Heart left ventricle (tissue), 13 donors: ENCODE measurements around the gene FAM53B.

Experiments used
- POLR2A ChIP-seq, 2 donors: fragments of 450-650 bp; IDR thresholded peaks; one replicate each; pipeline ENCODE4 v1.6.1; 2017; ENCODE audit warnings: antibody characterized with exemption in 2 of 2, mild to moderate bottlenecking in 2 of 2, moderate library complexity in 2 of 2
- TF ChIP-seq, protein P1 (sequence below), 12 donors: fragments of 200-600 bp; sonication (generic) in 4 of 12; IDR thresholded peaks; one replicate each; pipeline versions ENCODE4 v1.5.0 to v1.8.0; 2018 to 2022; ENCODE audit warnings: antibody characterized with exemption in 12 of 12, mild to moderate bottlenecking in 5 of 12
- donor health status: ischemic (EF 13 %, LVEDD 7.1; RV severe dilation, severe dysfunction).
- donor health status: DM: no; HTN: yes; CAD: no.
- donor health status: DM: no; HTN: no; CAD: no.
- donor health status: ischemic (EF 25% LVEDD 6.9; RV normal size, moderate dysfunction).
- donor health status: ischemic (EF 25% LVEDD 5.7; RV mildly dilated, moderate dysfunction).
- donor health status: ischemic (EF 35%, LVEDD 5.7; RV mildly dilated, moderate dysfunction).
- donor health status: nonischemic (EF 11% LVEDD 7.7; RV severe dilation, severe dysfunction).
- donor health status: DM: yes; HTN: yes; CAD: no.
- donor health status: PGD.
- donor health status: ischemic (EF 29% LVEDD 5.4; RV normal size, mild dysfunction).
- donor health status: nonischemic (EF 23%, LVEDD 6.1; RV moderate dilation, normal function).

DNA sequence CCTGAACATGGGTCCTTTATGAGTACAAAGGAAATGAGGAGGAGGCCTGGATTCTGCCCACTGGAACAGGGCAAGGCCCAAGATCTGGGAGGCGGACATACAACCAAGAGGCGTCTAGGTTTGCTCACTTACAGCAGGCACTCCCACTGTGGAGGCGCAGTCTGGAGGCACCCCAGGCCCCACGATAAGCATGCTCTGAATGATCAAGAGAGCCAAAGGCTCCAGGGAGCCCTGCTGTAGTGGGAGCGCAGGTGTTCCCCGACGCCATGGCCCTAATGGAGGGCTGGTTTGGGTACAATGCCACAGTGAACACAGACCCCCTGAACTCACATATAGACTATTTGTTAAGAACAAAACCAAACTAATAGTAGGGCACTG lies 88.1 kb downstream of the FAM53B start:
- no peak for TF ChIP-seq POLR2A (IDR thresholded peaks at IDR 0.05)
- TF ChIP-seq, protein P1, sequence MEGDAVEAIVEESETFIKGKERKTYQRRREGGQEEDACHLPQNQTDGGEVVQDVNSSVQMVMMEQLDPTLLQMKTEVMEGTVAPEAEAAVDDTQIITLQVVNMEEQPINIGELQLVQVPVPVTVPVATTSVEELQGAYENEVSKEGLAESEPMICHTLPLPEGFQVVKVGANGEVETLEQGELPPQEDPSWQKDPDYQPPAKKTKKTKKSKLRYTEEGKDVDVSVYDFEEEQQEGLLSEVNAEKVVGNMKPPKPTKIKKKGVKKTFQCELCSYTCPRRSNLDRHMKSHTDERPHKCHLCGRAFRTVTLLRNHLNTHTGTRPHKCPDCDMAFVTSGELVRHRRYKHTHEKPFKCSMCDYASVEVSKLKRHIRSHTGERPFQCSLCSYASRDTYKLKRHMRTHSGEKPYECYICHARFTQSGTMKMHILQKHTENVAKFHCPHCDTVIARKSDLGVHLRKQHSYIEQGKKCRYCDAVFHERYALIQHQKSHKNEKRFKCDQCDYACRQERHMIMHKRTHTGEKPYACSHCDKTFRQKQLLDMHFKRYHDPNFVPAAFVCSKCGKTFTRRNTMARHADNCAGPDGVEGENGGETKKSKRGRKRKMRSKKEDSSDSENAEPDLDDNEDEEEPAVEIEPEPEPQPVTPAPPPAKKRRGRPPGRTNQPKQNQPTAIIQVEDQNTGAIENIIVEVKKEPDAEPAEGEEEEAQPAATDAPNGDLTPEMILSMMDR (IDR thresholded peaks at IDR 0.05): no peak
